ENCODE results near the gene THBS4.

The THBS4 gene

DNA sequence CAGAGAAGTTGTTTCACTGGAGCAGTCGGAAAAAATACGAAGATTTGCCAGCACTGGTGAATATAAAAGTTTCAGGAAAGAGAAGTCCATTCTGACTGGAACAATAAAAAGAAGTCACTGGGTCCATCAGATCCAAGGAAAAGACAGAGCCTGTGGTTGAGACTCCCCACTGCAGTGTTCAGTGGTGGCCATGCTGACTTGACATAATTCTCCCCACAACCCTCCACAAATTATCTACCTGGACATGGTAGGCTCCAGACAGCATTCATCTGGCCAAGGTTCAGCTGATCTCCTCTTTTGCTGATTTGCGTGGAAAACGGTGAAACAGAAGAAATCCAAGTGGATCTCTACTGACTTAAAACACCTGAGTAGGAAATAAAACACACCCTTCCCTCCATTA, 8.0 kb downstream of the THBS4 start:
- DNase-seq (ENCODE audit: low spot score) (no peak), FAIRE-seq (no peak)

DNA sequence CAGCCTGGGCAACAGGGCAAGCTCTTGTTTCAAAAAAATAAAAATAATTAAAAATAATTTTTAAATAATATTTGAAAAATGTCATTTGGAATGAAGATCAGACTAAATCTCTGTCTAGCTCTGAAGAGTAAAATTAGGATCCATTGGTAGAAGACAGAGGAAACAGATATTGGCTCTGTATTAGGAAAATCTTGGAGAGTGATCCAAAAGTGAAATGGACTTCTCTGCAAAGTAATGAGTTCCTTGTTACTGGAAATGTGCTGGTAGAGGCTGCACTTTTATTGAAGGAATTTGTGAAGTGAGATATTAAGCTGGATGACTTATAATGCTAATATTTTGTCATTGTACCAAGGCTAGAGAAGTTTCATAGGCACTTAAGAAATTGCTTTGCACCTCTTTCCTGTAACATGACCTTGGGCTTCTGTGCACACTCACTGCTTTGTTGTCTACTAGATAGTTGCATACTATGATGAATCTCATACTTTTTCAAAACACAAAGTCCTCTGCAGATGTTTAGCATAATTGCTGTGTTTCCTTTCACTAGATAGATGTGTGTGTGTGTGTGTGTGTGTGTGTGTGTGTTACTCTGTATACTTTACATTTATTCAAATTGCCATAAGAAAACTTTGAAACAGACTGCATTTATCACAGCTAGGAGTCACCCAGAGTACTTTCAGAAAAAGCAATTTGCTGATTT, 13.1 kb downstream of the THBS4 start:
- FAIRE-seq (no peak), DNase-seq (ENCODE audit: low spot score) (no peak)

GRCh38 chr5:80052464-80052863, 17.3 kb downstream of the THBS4 start:
- no peak for FAIRE-seq
- no peak for DNase-seq (ENCODE audit: low spot score)

DNA sequence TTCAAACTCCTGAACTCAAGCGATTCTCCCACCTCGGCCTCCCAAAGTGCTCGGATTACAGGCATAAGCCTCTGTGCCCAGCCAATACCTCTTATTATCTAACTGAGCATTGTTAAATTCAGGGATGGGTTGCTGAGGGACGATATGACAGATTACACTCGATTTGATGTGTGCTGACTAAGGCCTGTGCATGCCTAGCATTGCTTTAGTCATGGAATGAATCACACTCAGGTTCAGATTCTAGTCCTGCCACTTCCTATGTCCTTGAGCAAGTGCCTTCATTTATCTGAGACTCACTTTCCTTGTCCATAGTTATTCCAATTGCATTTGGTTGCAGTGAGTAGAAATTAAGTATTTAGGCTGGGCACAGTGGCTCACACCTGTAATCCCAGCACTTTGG, 19.5 kb downstream of the THBS4 start:
- DNase-seq (ENCODE audit: low spot score) = peak; percentile 31

GRCh38 chr5:80055491-80056170, 20.5 kb downstream of the THBS4 start:
- no peak for FAIRE-seq

More for the DNA sequence above, 19.5 kb downstream of the THBS4 start:
- no peak for FAIRE-seq

DNA sequence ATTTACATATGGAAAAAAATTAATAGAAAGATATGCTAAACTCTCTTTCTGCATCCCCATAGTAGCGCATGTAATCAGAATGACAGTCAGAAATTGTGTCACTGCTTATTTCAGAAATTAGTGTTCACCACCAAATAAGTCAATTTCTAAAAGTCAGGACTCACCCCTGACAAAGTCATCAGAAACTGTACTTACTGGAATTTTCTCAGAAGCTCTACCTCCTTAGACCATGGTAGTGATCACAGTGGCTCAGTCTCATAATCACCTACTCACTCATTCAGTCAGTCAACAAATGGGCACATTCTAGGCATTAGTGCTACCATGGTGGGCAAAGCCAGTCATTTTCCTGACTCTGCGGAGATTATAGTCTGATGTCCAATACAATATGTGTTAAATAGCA, 22.0 kb downstream of the THBS4 start:
- FAIRE-seq (no peak), DNase-seq (ENCODE audit: low spot score) (no peak)

More at GRCh38 chr5:80055491-80056170, 20.5 kb downstream of the THBS4 start:
- DNase-seq (ENCODE audit: low spot score) = no peak

- no peak for DNase-seq (ENCODE audit: low spot score)
- no peak for FAIRE-seq
These were observed 22.8 kb downstream of the THBS4 start for GRCh38 chr5:80057921-80058320.

- DNase-seq (ENCODE audit: low spot score) (no peak), FAIRE-seq (no peak)
These were observed 24.3 kb downstream of the THBS4 start for GRCh38 chr5:80059354-80059980.

GRCh38 chr5:80060966-80061365, 25.8 kb downstream of the THBS4 start:
- no peak for FAIRE-seq
- DNase-seq (ENCODE audit: low spot score) = no peak

GRCh38 chr5:80061547-80061946, 26.4 kb downstream of the THBS4 start:
- no peak for FAIRE-seq

GRCh38 chr5:80064124-80064523, 29.0 kb downstream of the THBS4 start:
- FAIRE-seq (no peak), DNase-seq (ENCODE audit: low spot score) (no peak)

More at GRCh38 chr5:80061547-80061946, 26.4 kb downstream of the THBS4 start:
- DNase-seq (ENCODE audit: low spot score) = no peak

GRCh38 chr5:80067016-80067415, 31.9 kb downstream of the THBS4 start:
- DNase-seq (ENCODE audit: low spot score) (no peak), FAIRE-seq (no peak)

- DNase-seq (ENCODE audit: low spot score) (no peak), FAIRE-seq (no peak)
These were observed 32.5 kb downstream of the THBS4 start for GRCh38 chr5:80067531-80068245.

- FAIRE-seq = no peak
These were observed 33.1 kb downstream of the THBS4 start for GRCh38 chr5:80068246-80068636.

DNA sequence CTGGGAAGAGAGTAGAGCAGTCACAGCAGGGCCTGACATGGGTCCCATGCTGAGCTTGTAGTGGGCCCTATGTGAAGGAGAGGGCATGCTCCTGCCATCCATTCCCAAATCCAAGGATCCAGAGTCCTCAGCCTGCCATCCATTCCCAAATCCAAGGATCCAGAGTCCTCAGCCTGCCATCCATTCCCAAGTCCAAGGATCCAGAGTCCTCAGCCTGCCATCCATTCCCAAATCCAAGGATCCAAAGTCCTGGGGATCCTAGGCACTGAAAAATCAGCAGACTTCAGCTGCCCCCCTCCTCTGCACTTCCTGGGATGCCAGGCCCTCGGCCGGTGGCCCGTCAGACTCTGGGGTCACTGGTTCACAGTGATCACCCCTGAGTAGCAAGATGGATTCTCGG, 33.6 kb downstream of the THBS4 start:
- no peak for DNase-seq (ENCODE audit: low spot score)
- FAIRE-seq = no peak

More at GRCh38 chr5:80068246-80068636, 33.1 kb downstream of the THBS4 start:
- DNase-seq (ENCODE audit: low spot score) = no peak

- DNase-seq (ENCODE audit: low spot score) = no peak
- FAIRE-seq = no peak
These were observed 34.2 kb downstream of the THBS4 start for GRCh38 chr5:80069251-80069800.

DNA sequence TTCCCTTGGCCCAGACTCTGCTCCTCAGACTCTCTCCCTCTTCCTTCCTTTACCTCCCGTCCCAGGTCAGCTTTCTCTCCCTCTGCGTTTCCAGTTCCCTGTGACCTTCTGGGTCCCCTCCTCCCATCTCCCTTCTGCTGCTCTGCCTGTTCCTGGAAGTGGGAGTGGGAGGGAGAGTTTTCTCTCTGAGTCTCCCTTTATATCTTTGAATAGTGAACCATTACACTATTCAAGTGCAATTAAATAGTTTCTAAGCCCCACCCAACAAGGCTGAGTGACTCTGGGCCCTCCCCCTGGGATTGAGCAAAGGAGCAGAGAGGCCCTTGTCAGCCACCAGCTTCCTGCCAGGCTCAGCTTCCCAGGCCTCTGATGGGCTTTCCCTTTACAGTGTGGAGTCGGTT, 34.8 kb downstream of the THBS4 start:
- FAIRE-seq (no peak), DNase-seq (ENCODE audit: low spot score) (no peak)

DNA sequence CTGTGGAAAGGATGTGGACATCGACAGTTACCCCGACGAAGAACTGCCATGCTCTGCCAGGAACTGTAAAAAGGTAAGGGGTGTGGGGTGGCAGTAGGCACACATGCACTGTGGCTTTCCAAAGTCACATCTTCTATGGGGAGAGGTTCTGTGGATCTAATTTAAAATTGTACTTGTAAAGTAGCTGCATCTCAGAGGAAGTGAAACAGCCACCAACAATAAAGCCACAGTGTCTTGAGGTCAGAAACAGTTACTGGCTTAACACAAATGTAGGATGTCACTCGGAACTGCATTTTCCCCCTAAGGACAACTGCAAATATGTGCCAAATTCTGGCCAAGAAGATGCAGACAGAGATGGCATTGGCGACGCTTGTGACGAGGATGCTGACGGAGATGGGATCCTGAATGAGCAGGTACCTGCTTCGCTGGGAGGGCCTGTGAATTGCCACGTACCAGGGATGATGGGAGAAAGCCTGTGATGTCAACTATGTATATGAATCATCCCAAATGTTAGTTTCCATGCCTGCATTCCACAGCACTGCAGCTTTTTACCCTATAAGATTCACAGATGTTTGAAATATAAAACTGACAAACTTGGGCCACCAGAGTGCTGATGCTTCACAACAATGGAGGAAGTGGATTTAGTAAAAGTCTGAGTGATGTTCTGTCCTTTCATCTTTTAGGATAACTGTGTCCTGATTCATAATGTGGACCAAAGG, 35.3 kb downstream of the THBS4 start:
- no peak for FAIRE-seq
- no peak for DNase-seq (ENCODE audit: low spot score)

- FAIRE-seq (no peak), DNase-seq (ENCODE audit: low spot score) (no peak)
These were observed 36.4 kb downstream of the THBS4 start for GRCh38 chr5:80071510-80072021.
